HG03045 (cell line): ENCODE results near the gene ENKUR.
"Not testable (repeated sequence)": the region's sequence is repeated elsewhere in the genome, so short reads cannot be mapped to it uniquely, and the experiment has no call there.

Experiments
- ATAC-seq: cut with Tn5 transposase; IDR thresholded peaks from one replicate; pipeline ENCODE4 v1.9.1; 2021; ENCODE audit warnings: mild to moderate bottlenecking, moderate library complexity; ENCODE audit not compliant: unreplicated experiment

The ENKUR gene

DNA sequence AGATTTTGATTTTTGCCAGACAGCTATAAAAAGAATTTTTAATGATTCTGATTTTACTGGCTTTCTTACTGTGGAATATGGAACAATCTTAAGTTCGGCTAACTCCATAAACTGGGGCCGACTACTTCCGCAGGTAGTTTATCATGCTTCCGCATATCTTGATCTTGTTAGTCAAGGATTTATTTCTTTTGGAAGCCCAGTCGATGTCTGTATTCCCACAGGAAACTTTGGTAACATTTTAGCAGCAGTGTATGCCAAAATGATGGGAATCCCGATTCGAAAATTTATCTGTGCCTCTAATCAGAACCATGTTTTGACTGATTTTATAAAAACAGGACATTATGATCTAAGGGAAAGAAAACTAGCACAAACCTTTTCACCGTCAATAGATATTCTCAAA lies 8.6 kb upstream of the ENKUR start:
- no peak for ATAC-seq

DNA sequence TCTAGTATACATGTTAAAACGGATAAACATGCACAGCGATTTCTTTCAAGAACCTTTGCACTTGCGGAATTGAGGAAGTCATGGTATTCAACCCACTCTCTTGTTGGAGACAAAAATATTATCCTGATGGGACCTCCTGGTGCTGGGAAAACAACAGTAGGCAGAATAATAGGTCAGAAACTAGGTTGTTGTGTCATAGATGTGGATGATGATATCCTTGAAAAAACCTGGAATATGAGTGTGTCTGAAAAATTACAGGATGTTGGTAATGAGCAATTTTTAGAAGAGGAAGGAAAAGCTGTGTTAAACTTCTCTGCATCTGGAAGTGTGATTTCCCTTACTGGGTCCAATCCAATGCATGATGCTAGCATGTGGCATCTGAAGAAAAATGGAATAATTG lies 7.3 kb upstream of the ENKUR start:
- ATAC-seq = no peak

DNA sequence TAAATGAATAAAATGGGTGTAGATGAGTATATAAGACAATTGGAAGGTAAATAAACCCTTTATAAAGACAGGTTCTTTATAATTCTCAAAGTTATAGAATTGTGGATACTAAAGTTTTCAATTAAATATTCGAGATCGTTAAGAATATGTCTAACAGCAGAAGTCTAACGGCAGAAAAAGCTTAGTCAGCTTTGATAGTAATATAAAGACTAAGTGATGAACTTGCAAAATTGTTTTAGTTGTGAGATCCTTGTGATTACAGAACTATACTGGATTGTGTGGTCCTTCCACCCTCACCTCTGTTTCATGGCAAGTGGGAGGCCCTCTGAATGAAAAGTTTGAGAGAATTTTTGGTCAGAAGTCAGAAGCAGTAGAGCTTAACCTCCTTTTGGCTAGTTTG lies 2.7 kb upstream of the ENKUR start:
- no peak for ATAC-seq

DNA sequence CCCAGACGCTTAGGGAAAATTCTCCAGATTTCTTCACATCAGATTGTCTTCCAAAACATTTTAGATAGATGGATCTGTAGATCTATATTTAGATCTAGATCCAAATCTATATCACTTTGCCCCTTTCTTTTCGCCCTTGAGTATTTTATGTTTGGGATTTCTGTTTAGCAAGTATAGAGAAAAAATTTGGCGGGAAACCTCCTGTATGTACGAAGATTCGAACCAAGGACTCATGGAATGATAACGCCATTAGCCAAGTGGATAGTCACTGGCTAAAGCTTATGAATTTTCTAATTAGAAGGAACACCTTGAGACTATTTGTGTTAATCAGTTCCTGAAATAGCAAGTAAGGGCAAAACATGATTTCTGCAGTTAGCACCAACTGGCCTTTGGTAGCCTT lies 1.7 kb upstream of the ENKUR start:
- no peak for ATAC-seq

DNA sequence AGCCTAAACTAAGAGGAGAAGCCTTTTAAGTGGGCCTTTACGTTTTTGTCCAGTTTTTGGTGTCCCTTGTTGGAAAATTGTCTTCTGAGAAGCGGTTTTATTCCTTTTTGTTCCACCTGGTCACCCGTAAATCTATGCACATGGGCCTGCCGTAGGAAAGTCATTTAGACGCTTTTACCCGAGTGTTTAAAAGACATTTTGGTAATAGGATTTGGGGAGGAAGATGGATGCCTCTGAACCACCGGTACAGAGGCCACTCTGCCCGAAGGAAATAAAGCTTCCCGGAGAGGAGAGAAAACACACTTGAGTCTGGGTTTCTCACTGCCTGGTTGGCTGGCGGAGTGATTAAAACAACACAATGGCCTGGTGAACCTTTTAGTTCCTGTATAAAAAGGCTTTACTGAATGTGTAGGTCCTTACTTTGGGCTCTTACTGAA lies 1.2 kb upstream of the ENKUR start:
- ATAC-seq = peak; percentile 0

DNA sequence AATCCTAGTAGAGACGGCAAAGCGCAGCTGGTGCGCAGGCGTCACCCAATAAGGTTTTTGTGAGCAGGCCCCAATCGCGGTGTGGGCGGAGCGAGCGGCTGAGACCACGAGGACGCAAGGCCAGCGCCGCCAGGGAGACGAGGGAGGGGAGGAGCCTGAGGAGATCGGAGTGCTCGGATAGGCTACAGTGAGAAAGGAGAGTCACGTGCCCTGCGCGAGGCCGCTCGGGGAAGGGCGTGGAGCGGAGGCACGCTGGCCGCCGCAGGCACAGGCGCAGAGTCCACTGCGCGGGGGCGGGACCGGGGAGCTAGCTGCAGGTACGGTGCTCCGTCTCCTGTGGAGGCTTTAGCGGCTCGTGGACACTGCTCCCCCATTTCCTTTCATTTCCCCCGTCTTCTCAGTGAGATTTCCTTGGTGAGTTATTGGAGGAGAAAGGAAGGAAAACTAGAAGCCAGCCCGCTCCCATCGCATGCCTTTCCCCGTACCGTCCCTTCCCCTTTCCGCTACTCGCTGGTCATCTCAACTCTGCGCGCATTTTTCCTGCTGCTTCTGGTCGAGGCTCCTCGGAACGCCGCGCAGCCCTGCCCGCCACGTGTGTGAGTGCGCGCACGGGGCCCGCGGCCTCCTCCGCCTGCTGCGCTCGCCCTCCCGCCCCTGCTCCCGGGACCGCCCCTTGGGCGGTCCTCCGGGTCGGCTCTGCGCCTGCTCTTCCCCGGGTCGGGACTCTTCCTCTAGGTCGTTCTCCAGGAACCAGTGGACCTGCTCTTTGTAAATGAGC lies 607 bp upstream of the ENKUR start, which contains the start of gene THNSL1:
Gene THNSL1, plus strand, starts transcription at position 237 of the 778 bp plus-strand sequence. CDS start 6,612 bp downstream, outside the sequence.
- peak; percentile 99 for ATAC-seq

DNA sequence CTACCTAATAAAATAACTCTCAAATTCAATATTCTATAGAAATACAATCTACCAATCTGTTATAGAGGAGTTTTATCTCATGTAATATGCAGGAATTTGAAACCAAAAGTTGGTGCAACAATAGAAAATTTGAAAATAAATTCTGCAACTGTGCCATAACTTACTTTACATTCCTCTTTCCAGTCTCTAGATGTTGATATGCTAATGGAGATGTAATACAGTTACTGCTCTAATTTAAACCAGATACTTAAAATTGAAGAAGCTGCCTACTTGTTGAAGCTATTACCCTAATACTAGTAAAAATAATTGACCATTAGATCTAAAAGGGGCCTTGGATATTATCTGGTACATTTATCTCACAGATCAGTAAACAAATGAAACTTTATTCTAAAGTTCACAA lies 1.4 kb downstream of the ENKUR start:
- no peak for ATAC-seq

DNA sequence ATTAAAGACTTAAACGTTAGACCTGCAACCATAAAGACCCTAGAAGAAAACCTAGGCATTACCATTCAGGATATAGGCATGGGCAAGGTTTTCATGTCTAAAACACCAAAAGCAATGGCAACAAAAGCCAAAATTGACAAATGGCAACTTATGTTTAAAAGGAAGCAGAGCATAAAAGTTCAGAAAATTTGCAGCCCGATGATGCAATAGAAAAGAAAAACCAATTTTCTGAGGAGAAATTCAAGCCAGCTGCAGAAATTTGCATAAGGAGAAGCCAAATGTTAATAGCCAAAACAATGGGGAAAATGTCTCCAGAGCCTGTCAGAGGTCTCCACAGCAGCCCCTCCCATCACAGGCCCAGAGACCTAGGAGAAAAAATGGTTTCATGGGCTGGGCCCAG lies 4.4 kb downstream of the ENKUR start:
- ATAC-seq = not testable (repeated sequence)

DNA sequence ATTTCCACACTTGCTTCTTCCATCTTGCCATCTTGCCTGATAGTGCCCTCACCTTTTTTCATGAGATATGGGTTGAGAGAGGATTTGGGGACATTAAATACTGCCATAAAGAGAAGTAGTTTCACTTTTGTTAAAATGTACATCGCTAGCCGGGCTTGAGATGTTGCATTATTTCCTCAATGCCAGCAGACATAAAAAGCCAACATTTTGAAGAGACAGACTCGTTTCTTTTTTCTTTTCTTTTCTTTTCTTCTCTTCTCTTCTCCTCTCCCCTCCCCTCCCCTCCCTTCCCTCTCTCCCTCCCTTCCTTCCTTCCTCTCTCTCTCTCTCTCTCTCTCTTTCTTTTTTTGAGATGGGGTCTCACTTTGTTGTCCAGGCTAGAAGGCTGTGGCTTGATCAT lies 17.9 kb downstream of the ENKUR start:
- no peak for ATAC-seq

DNA sequence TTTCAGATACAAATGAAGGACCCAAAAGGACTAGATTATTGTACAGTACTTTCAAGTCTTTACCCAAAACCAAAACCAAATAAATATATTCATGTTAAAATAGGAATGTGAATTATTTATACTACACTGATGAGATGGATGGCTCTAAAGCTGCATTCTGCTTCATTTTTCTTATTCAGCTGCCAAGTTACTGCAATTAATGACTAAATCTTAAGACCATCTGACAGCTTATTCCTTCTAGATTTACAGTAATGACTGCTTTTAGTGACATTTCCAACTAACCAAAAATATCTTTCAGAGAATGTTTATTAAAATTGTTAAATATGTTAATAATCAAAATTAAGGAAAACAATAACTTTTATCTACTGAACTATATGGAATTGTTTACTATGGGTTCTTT lies 20.9 kb downstream of the ENKUR start:
- no peak for ATAC-seq

DNA sequence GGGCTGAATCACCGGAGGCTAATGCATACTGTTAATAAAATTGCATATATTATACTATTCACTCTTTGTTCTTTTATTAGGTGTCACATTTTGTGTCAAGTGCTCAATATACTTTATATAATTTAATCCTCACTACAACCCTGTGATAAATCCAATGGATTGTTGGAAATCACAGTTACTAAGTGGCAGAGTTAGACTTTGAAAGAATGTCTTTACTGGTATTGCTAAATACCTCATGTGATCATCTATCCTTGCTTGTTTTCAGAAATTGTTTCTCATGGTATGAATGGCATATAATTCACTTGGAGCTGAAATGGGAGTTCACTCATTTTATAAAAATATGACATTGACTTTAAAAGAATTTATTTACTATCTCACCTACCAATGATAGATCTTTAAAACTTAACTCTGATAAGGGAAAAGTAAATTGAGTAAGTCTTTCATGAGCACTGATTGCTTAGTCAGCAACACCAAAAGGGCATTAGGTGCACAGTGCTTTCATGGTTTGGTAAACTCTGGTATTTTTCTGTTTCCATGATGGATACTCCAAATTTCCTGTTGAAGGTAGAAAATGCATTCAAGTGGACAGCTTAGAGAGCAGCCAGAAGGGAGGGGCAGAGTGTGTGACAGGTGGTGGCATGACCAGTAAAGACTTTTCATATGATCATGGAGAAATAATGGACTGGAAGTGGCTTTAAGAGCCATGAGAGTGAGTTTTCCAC lies 22.6 kb downstream of the ENKUR start:
- ATAC-seq = no peak

DNA sequence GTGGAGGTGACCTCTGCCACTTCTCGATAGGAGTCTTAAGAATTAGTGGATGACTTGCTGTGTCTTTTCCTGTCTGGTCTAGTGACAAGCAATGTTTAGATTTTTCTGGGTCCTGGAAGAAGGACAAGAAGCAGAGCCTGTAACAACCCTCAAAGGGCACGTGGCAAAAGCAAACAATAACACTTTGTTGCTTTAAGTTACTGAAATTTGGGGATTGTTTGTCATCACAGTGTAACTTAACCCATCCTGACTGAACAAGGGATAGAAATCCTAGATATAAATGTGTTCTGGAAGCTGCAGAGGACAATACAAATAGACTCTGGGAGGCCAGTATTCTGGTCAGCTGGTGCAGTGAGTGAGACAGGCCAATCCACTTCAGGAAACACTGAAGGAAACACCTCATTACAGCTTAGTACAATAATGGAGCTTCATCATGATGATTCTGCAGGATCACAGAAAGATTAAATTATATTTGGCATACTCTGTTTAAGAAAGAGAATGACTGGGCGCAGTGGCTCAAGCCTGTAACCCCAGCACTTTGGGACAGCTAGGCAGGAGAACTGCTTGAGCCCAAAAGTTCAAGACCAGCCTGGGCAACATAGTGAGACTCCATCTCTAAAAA lies 23.3 kb downstream of the ENKUR start:
- ATAC-seq = no peak

DNA sequence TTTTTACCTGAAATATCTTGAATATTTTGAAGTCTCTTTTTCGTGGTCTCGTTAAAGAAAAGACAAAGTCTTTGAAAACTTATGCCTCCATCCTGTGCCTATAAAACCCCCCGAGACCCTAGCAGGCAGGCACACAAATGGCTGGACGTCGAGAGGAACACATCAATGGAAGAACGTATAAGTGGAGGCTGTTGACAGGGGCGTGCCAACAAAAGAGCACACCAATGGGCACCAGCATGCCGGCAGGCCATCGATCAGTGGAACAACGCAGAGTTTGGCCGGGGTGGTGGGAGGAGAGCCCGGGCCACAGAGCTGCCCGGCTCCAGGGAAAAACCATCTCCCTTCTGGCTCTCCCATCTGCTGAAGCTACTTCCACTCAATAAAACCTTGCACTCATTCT lies 24.7 kb downstream of the ENKUR start:
- ATAC-seq = no peak

DNA sequence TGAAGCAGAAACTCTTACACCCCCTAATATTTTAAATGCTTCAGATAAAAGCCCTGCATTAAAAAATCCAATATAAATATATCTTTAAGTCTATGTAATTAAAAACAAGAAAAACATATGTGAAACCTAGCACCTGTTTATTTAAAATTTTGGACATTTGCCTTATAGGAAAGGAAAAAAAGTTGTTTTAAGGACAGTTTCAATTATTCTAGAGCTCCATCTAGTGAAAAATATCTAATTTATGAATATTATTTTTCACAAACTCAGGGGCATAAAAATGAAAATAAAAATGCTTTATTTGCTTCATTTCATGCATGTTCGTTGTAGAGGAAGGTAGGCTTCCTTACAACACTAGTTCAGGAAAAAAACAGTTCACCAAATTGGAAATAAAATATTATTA lies 26.1 kb downstream of the ENKUR start:
- ATAC-seq = no peak

DNA sequence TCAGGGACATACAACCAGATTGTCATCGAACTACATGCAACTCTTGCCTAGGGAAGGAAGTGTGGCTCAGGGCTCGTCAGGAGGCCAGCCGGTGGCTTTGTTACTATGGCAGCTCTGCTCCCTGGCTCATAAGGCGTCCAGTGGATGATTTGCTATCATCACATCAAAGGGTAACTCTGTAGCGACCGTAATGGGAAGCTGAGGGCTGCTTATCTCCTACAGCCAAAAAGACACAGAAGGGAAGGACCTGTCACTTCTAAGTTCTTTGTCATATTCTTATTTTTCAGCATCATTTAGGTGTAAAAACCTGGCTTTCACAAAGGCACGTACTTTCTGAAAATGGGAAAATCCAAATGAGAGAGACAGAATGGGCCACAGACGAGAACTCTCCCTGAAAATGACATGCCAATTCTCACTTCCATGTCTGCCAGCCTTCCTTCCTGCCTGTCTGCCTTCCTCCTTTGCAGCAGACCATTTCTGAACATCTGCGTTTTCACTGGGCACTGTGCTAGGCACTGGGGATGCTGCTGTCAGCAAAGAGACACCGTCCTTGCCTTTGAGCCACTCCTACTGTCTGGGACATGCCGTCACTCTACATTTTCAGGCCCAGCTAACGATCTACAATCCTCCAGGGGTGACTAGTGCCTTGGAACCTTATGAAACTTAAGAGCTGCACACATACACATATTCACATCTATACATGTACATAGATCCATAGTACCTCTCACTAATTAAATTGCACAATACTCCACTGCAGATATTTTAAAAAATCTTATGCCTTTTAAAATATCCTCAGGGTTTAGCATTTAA lies 26.9 kb downstream of the ENKUR start:
- ATAC-seq = no peak

DNA sequence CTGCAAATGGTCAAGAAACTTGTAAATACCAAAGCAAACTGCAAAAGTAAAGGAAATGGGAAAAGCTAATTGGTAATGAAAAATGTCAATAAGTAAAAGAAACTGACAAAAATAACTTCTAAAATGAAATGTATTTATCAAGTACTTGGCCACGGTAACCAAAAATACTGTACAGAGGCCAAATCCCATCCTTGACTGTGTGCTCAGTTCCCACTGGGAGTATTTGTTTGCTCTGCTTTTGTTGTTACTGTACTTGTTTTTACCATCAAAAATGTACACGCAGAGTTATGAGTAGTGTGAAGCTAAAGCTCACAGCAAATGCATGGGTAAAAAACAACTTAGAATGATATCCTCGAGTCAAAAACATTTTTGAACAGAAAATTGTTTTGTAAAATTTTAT lies 31.1 kb downstream of the ENKUR start:
- no peak for ATAC-seq

DNA sequence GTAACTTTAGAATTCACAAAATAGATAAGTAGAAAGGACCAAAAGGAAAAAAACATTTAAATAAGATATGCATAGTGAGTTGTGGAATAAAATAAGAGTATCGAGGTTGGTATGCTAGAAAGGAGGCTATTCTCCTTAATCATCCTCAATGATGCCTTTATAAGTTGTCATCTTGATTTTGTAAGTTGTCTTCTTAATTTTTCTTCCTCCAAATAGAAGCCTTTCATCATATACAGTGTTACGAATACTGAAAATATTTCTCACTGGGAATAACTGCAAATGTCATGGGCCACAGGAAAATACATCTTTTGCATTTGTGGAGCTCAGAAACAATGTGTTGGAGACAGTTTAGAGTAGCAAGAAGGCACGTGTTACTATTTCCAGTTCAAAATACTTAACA lies 32.0 kb downstream of the ENKUR start:
- ATAC-seq = no peak

DNA sequence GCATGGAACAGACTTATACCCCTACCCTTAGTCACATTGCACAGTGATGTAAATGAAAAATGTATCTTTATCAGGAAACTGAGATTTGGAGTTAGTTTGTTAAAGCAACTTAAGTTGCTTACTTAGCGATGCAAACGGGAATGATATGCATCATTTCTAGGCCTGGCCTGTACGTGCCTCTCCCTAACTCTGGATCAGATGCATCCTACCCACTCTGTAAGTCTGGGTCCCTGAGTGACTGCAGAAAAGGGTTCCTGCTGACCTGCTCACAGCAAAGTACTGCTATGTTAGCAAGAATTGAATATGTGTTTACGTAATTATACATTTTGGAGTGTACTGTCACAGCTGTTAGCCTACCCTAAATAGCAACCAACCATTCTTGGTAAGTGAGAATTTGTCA lies 32.8 kb downstream of the ENKUR start:
- no peak for ATAC-seq

DNA sequence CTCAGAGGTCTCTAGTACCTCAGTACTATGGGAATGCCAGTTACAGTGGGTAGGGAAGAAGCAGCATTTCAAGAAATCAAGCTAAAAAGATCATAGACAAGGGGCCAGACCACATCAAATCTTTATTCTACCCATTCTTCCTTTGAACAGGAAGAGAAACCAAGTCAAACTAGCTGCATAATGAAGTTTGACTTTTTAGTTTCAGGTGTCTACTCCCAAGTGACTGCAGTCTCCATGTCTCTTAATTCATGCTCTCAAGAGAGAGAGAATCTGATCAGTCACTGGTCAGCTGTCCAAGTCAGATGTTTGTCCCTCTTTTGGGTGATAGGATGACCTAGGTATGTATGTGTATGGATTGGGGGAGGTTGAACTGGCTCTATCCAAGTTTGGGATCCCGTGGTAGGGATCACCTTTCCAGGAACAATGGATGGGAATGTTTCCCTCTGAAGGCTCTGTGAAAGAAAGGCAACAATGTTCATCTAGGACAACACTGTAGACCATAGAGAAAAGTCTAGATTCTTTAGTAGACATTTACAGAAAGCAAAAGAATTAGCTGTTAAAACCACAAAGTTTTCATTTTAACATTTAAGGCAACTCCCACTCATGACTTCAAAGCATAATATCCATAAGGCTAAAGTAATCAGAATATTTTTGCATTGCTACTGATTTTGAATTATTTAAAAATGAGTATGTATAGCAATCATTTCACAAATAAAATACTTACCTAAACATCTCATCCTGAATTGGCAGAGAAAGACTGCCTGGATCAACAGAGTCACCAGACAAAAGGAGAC lies 33.4 kb downstream of the ENKUR start:
- no peak for ATAC-seq

DNA sequence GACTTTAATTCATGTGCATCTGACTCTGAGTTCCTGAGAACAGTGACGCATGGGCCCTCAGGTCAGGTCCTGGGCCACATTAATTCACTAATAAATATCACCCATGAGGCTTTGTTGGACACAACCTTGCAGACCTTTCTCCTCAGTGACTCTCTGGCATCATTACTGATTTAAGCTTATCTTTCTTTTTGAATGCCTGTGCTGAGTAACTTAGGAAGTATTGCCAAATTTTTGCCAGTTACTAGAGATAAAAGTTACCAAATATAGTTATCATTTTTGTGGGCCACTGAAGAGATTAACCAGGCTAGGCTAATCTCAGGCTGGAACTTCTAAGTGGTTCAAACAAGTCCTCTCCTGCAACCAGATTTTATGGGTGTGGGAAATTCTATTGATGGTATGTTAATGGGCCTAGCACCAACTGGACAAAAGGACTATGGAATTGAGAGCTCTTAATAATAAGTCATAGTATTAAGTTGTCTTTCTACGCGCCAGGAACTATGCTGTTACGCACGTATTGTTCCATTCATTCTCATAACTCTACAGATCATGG lies 34.7 kb downstream of the ENKUR start:
- ATAC-seq = no peak
